Activated naive CD8-positive, alpha-beta T cell treated with anti-CD3 and anti-CD28 coated beads, Interleukin-2, amount 10 ng/mL, durations not matched to agents 7 days and 5 days (primary cell): ENCODE data around the gene PRICKLE2. TPM values are rescaled to one million over a fixed set of nuclear protein-coding genes. Genes with fewer than 3 reads are reported as not detected.

ENCODE experiments used
- ATAC-seq: fragments of 150-1000 bp; cut with Tn5 transposase; one replicate; pipeline ENCODE4 v1.10.0; 2021; ENCODE audit warnings: low read depth, moderate library complexity
- POLR2A ChIA-PET: fragments of 350-600 bp; sonication (Branson Sonifier 250); formaldehyde crosslinking; loops from one replicate; lab custom pipeline; 2021; ENCODE audit warnings: antibody characterized with exemption; lab: Charles Lee
- DNase-seq: peaks from one replicate; pipeline ENCODE4 v3.0.0; 2021
- H3K27ac Mint-ChIP-seq: one replicate; pipeline ENCODE4 v1.8.0; 2022; ENCODE audit warnings: mild to moderate bottlenecking, mixed read lengths
- H3K27me3 Mint-ChIP-seq: one replicate; pipeline ENCODE4 v1.8.0; 2022; ENCODE audit warnings: mild to moderate bottlenecking, moderate library complexity, mixed read lengths
- H3K36me3 Mint-ChIP-seq: one replicate; pipeline ENCODE4 v1.8.0; 2021; ENCODE audit warnings: mild to moderate bottlenecking, mixed read lengths
- H3K4me1 Mint-ChIP-seq: one replicate; pipeline ENCODE4 v1.8.0; 2021; ENCODE audit warnings: mixed read lengths
- H3K4me3 Mint-ChIP-seq: one replicate; pipeline ENCODE4 v1.8.0; 2022; ENCODE audit warnings: mild to moderate bottlenecking, moderate library complexity, mixed read lengths
- H3K9me3 Mint-ChIP-seq: one replicate; pipeline ENCODE4 v1.8.0; 2021; ENCODE audit warnings: mixed read lengths
- total RNA-seq, 2 experiments: library from RNA; stranded (reverse); gene quantifications; one replicate each; pipeline ENCODE4 v1.2.3, GENCODE V29; 2021

The PRICKLE2 gene
- total RNA-seq, 2 experiments from 2014 or later = not detected

DNA sequence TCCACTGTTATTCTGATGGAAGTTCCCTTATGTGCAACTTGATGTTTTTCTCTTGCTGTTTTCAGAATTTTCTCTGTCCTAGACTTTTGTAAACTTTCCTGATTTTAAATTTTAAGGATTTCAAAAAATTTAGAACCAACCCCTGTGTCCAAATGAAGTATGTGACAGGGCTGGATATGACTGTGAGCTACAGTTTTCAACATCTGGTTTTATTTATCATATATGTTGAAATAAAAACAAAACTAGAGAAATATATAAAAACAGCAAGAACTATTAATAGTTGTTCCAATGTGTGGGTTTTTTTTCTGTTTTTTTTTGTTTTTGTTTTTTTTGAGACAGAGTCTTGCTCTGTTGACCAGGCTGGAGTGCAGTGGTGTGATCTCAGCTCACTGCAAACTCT is 154.6 kb downstream of the PRICKLE2 start:
- ATAC-seq (no peak), DNase-seq (no peak)
- peaks cover 23% of the 10 kb centered on the region for H3K27me3 Mint-ChIP-seq
- H3K27ac Mint-ChIP-seq = no peak overlapping the region
- H3K4me3 Mint-ChIP-seq = no peak overlapping the region
- no peaks in the 10 kb centered on the region for H3K9me3 Mint-ChIP-seq
- POLR2A ChIA-PET = no interaction called here
- peaks cover 1% of the 10 kb centered on the region for H3K4me1 Mint-ChIP-seq
- H3K36me3 Mint-ChIP-seq = no peaks in the 10 kb centered on the region

DNA sequence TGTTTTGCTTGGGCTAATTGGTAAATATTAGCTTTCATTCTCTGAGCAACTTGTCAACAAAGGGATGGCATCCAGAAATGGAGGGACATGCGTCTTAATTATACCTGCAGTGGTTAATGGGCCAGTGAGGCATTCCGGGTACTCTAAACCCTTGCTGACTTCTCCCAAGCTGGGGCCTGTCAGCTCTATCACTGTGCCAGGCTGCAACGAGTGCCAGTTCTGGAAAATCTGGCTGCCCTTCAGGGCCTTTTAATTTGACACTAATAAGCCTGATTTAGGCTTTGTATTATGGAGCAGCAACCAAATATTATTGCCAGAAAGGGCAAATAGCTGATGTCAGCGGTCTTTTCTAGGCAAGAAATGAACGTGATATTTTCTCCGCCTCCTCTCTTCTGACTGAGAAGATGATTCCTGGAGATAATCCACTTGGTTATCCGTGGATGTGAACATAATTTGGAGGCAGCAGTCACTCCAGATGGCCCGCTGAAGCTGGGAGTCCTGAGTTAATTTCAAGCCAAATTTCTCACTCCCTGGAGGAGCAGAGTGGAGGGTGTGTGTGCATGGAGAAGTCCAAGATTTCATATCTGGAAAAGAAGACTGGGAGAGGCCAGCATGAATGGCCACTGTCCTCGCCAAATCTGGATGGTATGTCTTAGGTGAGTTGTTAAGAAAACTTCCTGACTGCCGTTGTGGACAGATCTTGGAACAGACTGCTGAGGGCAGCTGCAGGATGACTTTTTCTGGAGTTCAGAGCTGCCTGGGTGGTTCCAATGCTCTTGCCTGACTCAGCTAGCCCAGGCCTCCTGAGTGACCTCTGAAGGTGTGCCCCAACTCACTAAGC is 157.5 kb downstream of the PRICKLE2 start:
- H3K36me3 Mint-ChIP-seq = no peaks in the 10 kb centered on the region
- DNase-seq = no peak
- no peak overlapping the region for H3K27ac Mint-ChIP-seq
- H3K27me3 Mint-ChIP-seq = peaks cover 21% of the 10 kb centered on the region
- POLR2A ChIA-PET = no interaction called here
- H3K4me3 Mint-ChIP-seq = no peak overlapping the region
- no peaks in the 10 kb centered on the region for H3K4me1 Mint-ChIP-seq
- ATAC-seq = no peak
- H3K9me3 Mint-ChIP-seq = no peaks in the 10 kb centered on the region

DNA sequence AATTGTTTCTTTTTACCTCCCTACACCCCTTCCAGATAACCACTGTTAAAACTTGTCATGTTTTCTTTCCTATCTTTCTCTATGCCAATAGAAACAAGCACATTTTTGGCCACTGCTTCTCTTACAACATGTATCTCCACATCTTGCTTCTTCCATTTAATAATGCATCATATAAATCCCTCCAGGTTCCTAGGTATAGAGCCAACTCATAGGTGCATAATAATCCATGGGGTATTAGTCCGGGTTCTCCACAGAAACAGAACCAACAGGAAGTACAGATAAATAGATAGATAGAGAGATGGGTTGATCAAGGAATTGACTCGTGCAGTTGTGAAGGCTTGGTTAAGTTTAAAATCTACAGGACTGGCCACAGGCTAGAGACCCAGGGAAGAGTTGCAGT is 160.5 kb downstream of the PRICKLE2 start:
- no peak overlapping the region for H3K27ac Mint-ChIP-seq
- H3K4me3 Mint-ChIP-seq = no peak overlapping the region
- no peaks in the 10 kb centered on the region for H3K9me3 Mint-ChIP-seq
- POLR2A ChIA-PET = no interaction called here
- DNase-seq (no peak), ATAC-seq (no peak)
- peaks cover 13% of the 10 kb centered on the region for H3K27me3 Mint-ChIP-seq
- no peaks in the 10 kb centered on the region for H3K36me3 Mint-ChIP-seq
- H3K4me1 Mint-ChIP-seq = no peaks in the 10 kb centered on the region

DNA sequence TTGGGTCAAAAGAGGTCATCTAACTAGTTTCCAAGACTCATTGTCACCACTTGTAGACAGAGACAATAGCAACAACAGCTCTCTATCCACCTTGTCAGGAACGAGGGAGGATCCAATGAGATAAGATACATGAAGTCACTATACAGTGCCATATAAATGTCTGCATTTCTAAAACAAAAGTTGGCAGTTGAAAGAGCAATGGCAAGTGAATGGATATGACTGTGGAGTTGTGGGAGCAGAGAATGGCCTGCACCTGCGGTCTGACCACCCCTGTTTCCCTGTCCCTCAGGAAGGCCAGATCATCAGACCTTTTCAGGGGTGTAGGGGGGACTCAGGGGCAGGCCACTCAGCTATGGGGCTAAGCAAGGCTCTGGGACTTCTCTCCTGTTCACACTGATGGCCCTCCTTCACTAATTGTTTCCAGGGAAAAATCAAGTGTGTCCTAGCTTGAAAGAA is 161.3 kb downstream of the PRICKLE2 start:
- H3K27me3 Mint-ChIP-seq = peaks cover 15% of the 10 kb centered on the region
- no peak overlapping the region for H3K27ac Mint-ChIP-seq
- no peak overlapping the region for H3K4me3 Mint-ChIP-seq
- no peak for DNase-seq
- H3K9me3 Mint-ChIP-seq = no peaks in the 10 kb centered on the region
- ATAC-seq = no peak
- H3K36me3 Mint-ChIP-seq = no peaks in the 10 kb centered on the region
- H3K4me1 Mint-ChIP-seq = no peaks in the 10 kb centered on the region
- POLR2A ChIA-PET = no interaction called here

- ATAC-seq = no peak
- H3K4me1 Mint-ChIP-seq = no peaks in the 10 kb centered on the region
- no peak for DNase-seq
- H3K36me3 Mint-ChIP-seq = no peaks in the 10 kb centered on the region
- H3K27ac Mint-ChIP-seq = no peak overlapping the region
- no peaks in the 10 kb centered on the region for H3K9me3 Mint-ChIP-seq
- H3K27me3 Mint-ChIP-seq = peaks cover 19% of the 10 kb centered on the region
- POLR2A ChIA-PET = no interaction called here
- H3K4me3 Mint-ChIP-seq = no peak overlapping the region
These were observed 161.9 kb downstream of the PRICKLE2 start for GRCh38 chr3:64063207-64063982.

- Mint-ChIP-seq H3K9me3 (peaks cover 1% of the 10 kb centered on the region), H3K27me3 (peaks cover 26% of the 10 kb centered on the region), H3K4me3 (no peak overlapping the region), H3K27ac (no peak overlapping the region), H3K36me3 (no peaks in the 10 kb centered on the region), H3K4me1 (no peaks in the 10 kb centered on the region)
- DNase-seq (no peak), ATAC-seq (no peak)
- POLR2A ChIA-PET = no interaction called here
These were observed 163.6 kb downstream of the PRICKLE2 start for GRCh38 chr3:64061628-64062027.

- Mint-ChIP-seq H3K9me3 (peaks cover 1% of the 10 kb centered on the region), H3K4me3 (no peak overlapping the region), H3K27me3 (peaks cover 28% of the 10 kb centered on the region), H3K36me3 (no peaks in the 10 kb centered on the region), H3K27ac (no peak overlapping the region), H3K4me1 (no peaks in the 10 kb centered on the region)
- DNase-seq (no peak), ATAC-seq (no peak)
- POLR2A ChIA-PET = no interaction called here
These were observed 165.6 kb downstream of the PRICKLE2 start for GRCh38 chr3:64059484-64060175.

GRCh38 chr3:64058566-64058965 is 166.7 kb downstream of the PRICKLE2 start:
- Mint-ChIP-seq H3K36me3 (no peaks in the 10 kb centered on the region), H3K9me3 (peaks cover 1% of the 10 kb centered on the region), H3K27ac (no peak overlapping the region), H3K4me1 (no peaks in the 10 kb centered on the region), H3K4me3 (no peak overlapping the region), H3K27me3 (peaks cover 30% of the 10 kb centered on the region)
- ATAC-seq (no peak), DNase-seq (no peak)
- POLR2A ChIA-PET = no interaction called here

DNA sequence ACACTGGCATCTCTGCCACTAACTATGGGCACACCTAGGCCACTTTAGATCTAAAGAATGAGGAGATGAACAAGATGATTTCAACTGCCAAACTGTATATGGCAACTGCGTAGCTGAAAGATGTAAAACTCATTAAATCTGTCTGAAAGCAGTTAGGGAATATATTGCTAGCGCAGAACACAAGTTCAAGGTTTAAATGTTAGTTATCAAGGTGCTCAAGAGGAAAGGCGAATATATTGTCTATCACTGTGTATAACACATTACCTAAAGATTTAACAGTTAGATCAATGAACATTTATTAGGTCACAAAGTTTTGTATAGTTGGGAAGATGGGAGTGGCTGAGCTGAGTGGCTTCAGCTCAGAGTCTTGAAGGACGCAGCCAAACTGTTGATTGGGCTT is 168.0 kb downstream of the PRICKLE2 start:
- no peak for ATAC-seq
- no peaks in the 10 kb centered on the region for H3K36me3 Mint-ChIP-seq
- H3K4me1 Mint-ChIP-seq = no peaks in the 10 kb centered on the region
- DNase-seq = no peak
- peaks cover 1% of the 10 kb centered on the region for H3K9me3 Mint-ChIP-seq
- POLR2A ChIA-PET = no interaction called here
- H3K27me3 Mint-ChIP-seq = peaks cover 30% of the 10 kb centered on the region
- H3K4me3 Mint-ChIP-seq = no peak overlapping the region
- H3K27ac Mint-ChIP-seq = no peak overlapping the region

GRCh38 chr3:64056606-64057180 is 168.6 kb downstream of the PRICKLE2 start:
- Mint-ChIP-seq H3K4me1 (no peaks in the 10 kb centered on the region), H3K9me3 (peaks cover 1% of the 10 kb centered on the region), H3K27me3 (peaks cover 30% of the 10 kb centered on the region), H3K27ac (no peak overlapping the region), H3K4me3 (no peak overlapping the region), H3K36me3 (no peaks in the 10 kb centered on the region)
- DNase-seq (no peak), ATAC-seq (no peak)
- POLR2A ChIA-PET = no interaction called here

GRCh38 chr3:64055076-64055475 is 170.2 kb downstream of the PRICKLE2 start:
- ATAC-seq = no peak
- no peak for DNase-seq
- Mint-ChIP-seq H3K36me3 (no peaks in the 10 kb centered on the region), H3K4me3 (no peak overlapping the region), H3K4me1 (peaks cover 2% of the 10 kb centered on the region), H3K9me3 (peaks cover 1% of the 10 kb centered on the region), H3K27ac (no peak overlapping the region), H3K27me3 (peaks cover 26% of the 10 kb centered on the region)
- POLR2A ChIA-PET = no interaction called here

- H3K4me3 Mint-ChIP-seq = no peak overlapping the region
- peaks cover 1% of the 10 kb centered on the region for H3K9me3 Mint-ChIP-seq
- DNase-seq = no peak
- H3K27ac Mint-ChIP-seq = no peak overlapping the region
- ATAC-seq = no peak
- POLR2A ChIA-PET = no interaction called here
- no peaks in the 10 kb centered on the region for H3K36me3 Mint-ChIP-seq
- peaks cover 2% of the 10 kb centered on the region for H3K4me1 Mint-ChIP-seq
- peaks cover 27% of the 10 kb centered on the region for H3K27me3 Mint-ChIP-seq
These were observed 170.8 kb downstream of the PRICKLE2 start for GRCh38 chr3:64054488-64054887.

DNA sequence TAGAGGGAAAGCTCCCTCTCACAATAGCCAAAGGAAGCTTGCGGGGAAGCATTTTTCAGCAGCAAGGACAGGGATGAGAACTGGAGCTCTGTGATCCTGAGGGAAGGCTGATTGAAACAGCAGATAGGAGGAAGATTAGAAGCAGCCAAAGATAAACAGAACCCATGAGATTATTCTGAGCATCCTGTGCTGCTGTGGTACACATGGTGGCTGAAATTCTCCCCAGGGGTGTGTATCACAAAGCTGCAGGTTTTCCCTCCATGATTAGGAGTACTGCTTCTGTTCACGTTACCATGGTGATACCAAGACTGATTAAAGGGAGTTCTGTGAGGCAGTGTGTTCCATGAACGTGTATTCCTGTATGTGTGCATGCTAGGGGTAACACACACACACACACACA is 171.7 kb downstream of the PRICKLE2 start:
- POLR2A ChIA-PET = no interaction called here
- Mint-ChIP-seq H3K9me3 (peaks cover 1% of the 10 kb centered on the region), H3K27me3 (peaks cover 20% of the 10 kb centered on the region), H3K4me3 (no peak overlapping the region), H3K27ac (no peak overlapping the region), H3K4me1 (peaks cover 8% of the 10 kb centered on the region), H3K36me3 (no peaks in the 10 kb centered on the region)
- ATAC-seq (no peak), DNase-seq (no peak)
